H9 (cell line): ENCODE measurements around the gene SEMA7A. TPM values are rescaled to one million over a fixed set of nuclear protein-coding genes. Genes with fewer than 3 reads are reported as not detected.

Experiments
- DNase-seq: peaks from one replicate; pipeline ENCODE4 v3.0.0-alpha.2; 2017
- H2AFZ ChIP-seq: one replicate; pipeline ENCODE4 v1.6.1; 2013; ENCODE audit warnings: mild to moderate bottlenecking, low read length, control low read depth, moderate library complexity
- H2AK5ac ChIP-seq: 2 replicates; pipeline ENCODE4 v1.6.1; 2013; ENCODE audit warnings: low read length, control low read depth, mixed read lengths; ENCODE audit not compliant: insufficient read length
- H2BK120ac ChIP-seq: one replicate; pipeline ENCODE4 v1.6.1; 2013; ENCODE audit warnings: low read depth, mild to moderate bottlenecking, low read length, control low read depth, inconsistent platforms; ENCODE audit not compliant: poor library complexity, severe bottlenecking
- H2BK12ac ChIP-seq: 2 replicates; pipeline ENCODE4 v1.6.1; 2013; ENCODE audit warnings: low read length, control low read depth, mixed read lengths, low read depth; ENCODE audit not compliant: insufficient read length
- H2BK15ac ChIP-seq: 2 replicates; pipeline ENCODE4 v1.6.1; 2013; ENCODE audit warnings: low read depth, low read length, control low read depth
- H2BK20ac ChIP-seq: one replicate; pipeline ENCODE4 v1.6.1; 2013; ENCODE audit warnings: low read depth, mild to moderate bottlenecking, low read length, control low read depth, inconsistent platforms; ENCODE audit not compliant: poor library complexity, severe bottlenecking
- H2BK5ac ChIP-seq: 2 replicates; pipeline ENCODE4 v1.6.1; 2013; ENCODE audit warnings: low read length, control low read depth, mixed read lengths; ENCODE audit not compliant: insufficient read length
- H3K14ac ChIP-seq: 2 replicates; pipeline ENCODE4 v1.6.1; 2013; ENCODE audit warnings: low read length, control low read depth; ENCODE audit not compliant: insufficient read depth
- H3K18ac ChIP-seq: 2 replicates; pipeline ENCODE4 v1.6.1; 2013; ENCODE audit warnings: low read depth, mild to moderate bottlenecking, mixed read lengths, low read length, control low read depth; ENCODE audit not compliant: insufficient read length
- H3K23ac ChIP-seq: 2 replicates; pipeline ENCODE4 v1.6.1; 2013; ENCODE audit warnings: low read length, control low read depth, mixed read lengths, low read depth; ENCODE audit not compliant: insufficient read length
- H3K23me2 ChIP-seq: 2 replicates; pipeline ENCODE4 v1.6.1; 2013; ENCODE audit warnings: low read depth, mild to moderate bottlenecking, mixed read lengths, low read length, control low read depth; ENCODE audit not compliant: insufficient read length, poor library complexity, severe bottlenecking
- H3K27ac ChIP-seq: 2 replicates; pipeline ENCODE4 v1.5.1; 2013; ENCODE audit warnings: low read length, control low read depth, mixed read lengths, low read depth; ENCODE audit not compliant: insufficient read length
- H3K27me3 ChIP-seq: 2 replicates; pipeline ENCODE4 v1.6.1; 2013; ENCODE audit warnings: low read length, control low read depth, inconsistent platforms; ENCODE audit not compliant: insufficient read depth
- H3K4ac ChIP-seq: 2 replicates; pipeline ENCODE4 v1.6.1; 2013; ENCODE audit warnings: low read depth, mild to moderate bottlenecking, control low read depth, inconsistent platforms, low read length, moderate library complexity
- H3K4me1 ChIP-seq: 2 replicates; pipeline ENCODE4 v1.6.1; 2013; ENCODE audit warnings: low read length, control low read depth, inconsistent platforms; ENCODE audit not compliant: insufficient read depth
- H3K4me2 ChIP-seq: 2 replicates; pipeline ENCODE4 v1.6.1; 2013; ENCODE audit warnings: low read length, control low read depth, mixed read lengths; ENCODE audit not compliant: insufficient read length, insufficient read depth
- H3K56ac ChIP-seq: 2 replicates; pipeline ENCODE4 v1.6.1; 2013; ENCODE audit warnings: low read depth, mild to moderate bottlenecking, mixed read lengths, low read length, control low read depth; ENCODE audit not compliant: insufficient read length
- H3K79me1 ChIP-seq: 2 replicates; pipeline ENCODE4 v1.6.1; 2013; ENCODE audit warnings: low read depth, mild to moderate bottlenecking, moderate library complexity, low read length, control low read depth, inconsistent platforms; ENCODE audit not compliant: insufficient read depth, poor library complexity, severe bottlenecking
- H3K79me2 ChIP-seq: 2 replicates; pipeline ENCODE4 v1.6.1; 2013; ENCODE audit warnings: low read length, control low read depth, inconsistent platforms; ENCODE audit not compliant: insufficient read depth
- H3K9ac ChIP-seq: 2 replicates; pipeline ENCODE4 v1.6.1; 2013; ENCODE audit warnings: low read length, control low read depth, mixed read lengths; ENCODE audit not compliant: insufficient read length; ENCODE audit errors: extremely low read depth
- H3K9me3 ChIP-seq: one replicate; pipeline ENCODE4 v1.6.1; 2013; ENCODE audit warnings: low read depth, low read length, inconsistent platforms; ENCODE audit not compliant: control insufficient read depth
- H3T11ph ChIP-seq: one replicate; pipeline ENCODE4 v1.6.1; 2013; ENCODE audit warnings: mild to moderate bottlenecking, low read length, control low read depth, inconsistent platforms
- H4K20me1 ChIP-seq: one replicate; pipeline ENCODE4 v1.6.1; 2013; ENCODE audit not compliant: control insufficient read depth, insufficient read length, insufficient read depth
- H4K5ac ChIP-seq: 2 replicates; pipeline ENCODE4 v1.6.1; 2013; ENCODE audit warnings: low read depth, mild to moderate bottlenecking, mixed read lengths, low read length, control low read depth; ENCODE audit not compliant: insufficient read length
- H4K8ac ChIP-seq: replicated peaks from 2 replicates; pipeline ENCODE4 v1.6.1; 2013; ENCODE audit warnings: low read length, control low read depth, mixed read lengths, low read depth; ENCODE audit not compliant: insufficient read length
- H4K91ac ChIP-seq: 2 replicates; pipeline ENCODE4 v1.6.1; 2013; ENCODE audit warnings: low read depth, mild to moderate bottlenecking, moderate library complexity, mixed read lengths, low read length, control low read depth; ENCODE audit not compliant: insufficient read length
- H3K27ac Mint-ChIP-seq, 3 experiments: 2 replicates in 2 of 3; 3 replicates in 1 of 3; pipeline ENCODE4 v1.8.0; 2020 to 2021; ENCODE audit warnings: mixed read lengths in 3 of 3, mild to moderate bottlenecking in 1 of 3, moderate library complexity in 1 of 3
- H3K27me3 Mint-ChIP-seq: 2 replicates; pipeline ENCODE4 v1.8.0; 2021; ENCODE audit warnings: low read depth, mild to moderate bottlenecking, moderate library complexity, mixed read lengths
- H3K36me3 Mint-ChIP-seq, 3 experiments: 2 replicates in 2 of 3; 3 replicates in 1 of 3; pipeline ENCODE4 v1.8.0; 2020 to 2021; ENCODE audit warnings: low read depth in 3 of 3, mixed read lengths in 3 of 3; ENCODE audit not compliant: insufficient read depth in 1 of 3
- H3K4me1 Mint-ChIP-seq, 2 experiments: 2 replicates each; pipeline ENCODE4 v1.8.0; 2020; ENCODE audit warnings: mixed read lengths in 2 of 2
- H3K4me3 Mint-ChIP-seq, 2 experiments: 2 replicates in 1 of 2; 3 replicates in 1 of 2; pipeline ENCODE4 v1.8.0; 2020 to 2021; ENCODE audit warnings: mild to moderate bottlenecking in 2 of 2, mixed read lengths in 2 of 2, moderate library complexity in 1 of 2
- H3K9me3 Mint-ChIP-seq, 2 experiments: 2 replicates in 1 of 2; 3 replicates in 1 of 2; pipeline ENCODE4 v1.8.0; 2020; ENCODE audit warnings: mild to moderate bottlenecking in 2 of 2, mixed read lengths in 2 of 2, moderate library complexity in 1 of 2
- CTCF ChIP-seq: fragments of 200-600 bp; sonication (generic); conservative IDR thresholded peaks from 3 replicates; pipeline ENCODE4 v1.8.0; 2021; ENCODE audit warnings: antibody characterized with exemption, mild to moderate bottlenecking
- WGBS: extraction: QIAGEN DNeasy Blood & Tissue Kit; methylation state at CpG from one replicate; pipeline ENCODE4 v1.1.7; 2013; ENCODE audit warnings: missing lambda C conversion rate, low lambda C conversion rate, mixed read lengths; ENCODE audit not compliant: insufficient read length; ENCODE audit errors: extremely low coverage; 5-methylcytosine and 5-hydroxymethylcytosine counted together
- total RNA-seq: library from RNA; stranded (reverse); gene quantifications from 2 replicates; pipeline ENCODE4 v1.2.1, GENCODE V29; 2021

Gene SEMA7A
- total RNA-seq, 1 experiment from 2014 or later: 5.7 TPM

- Histone ChIP-seq H2BK12ac (no peak overlapping the region), H3K14ac (no peak overlapping the region), H2BK15ac (no peak overlapping the region), H3K56ac (no peak overlapping the region), H4K8ac (no peak overlapping the region), H3K9me3 (no peaks in the 10 kb centered on the region), H4K91ac (no peak overlapping the region), H2BK120ac (no peak overlapping the region), H3K79me1 (no peaks in the 10 kb centered on the region), H3K79me2 (no peaks in the 10 kb centered on the region), H3T11ph (no peak overlapping the region), H3K4me1 (peaks cover 2% of the 10 kb centered on the region; the same call in 1 of the 2 replicates), H4K20me1 (no peaks in the 10 kb centered on the region), H3K23me2 (peaks cover 18% of the 10 kb centered on the region), H4K5ac (no peak overlapping the region), H3K18ac (no peak overlapping the region), H2BK5ac (no peak overlapping the region), H3K9ac (no peak overlapping the region), H3K27ac (no peak overlapping the region), H3K27me3 (no peaks in the 10 kb centered on the region; the same call in 1 of the 2 replicates), H3K4ac (no peak overlapping the region), H2AK5ac (no peak overlapping the region), H3K23ac (no peak overlapping the region), H2AFZ (no peak overlapping the region), H2BK20ac (no peak overlapping the region), H3K4me2 (no peak overlapping the region)
- Mint-ChIP-seq H3K9me3 (no peaks in the 10 kb centered on the region), H3K4me1 (peaks cover 18 to 19% of the 10 kb centered on the region in 2 experiments), H3K36me3 (0 out of 7 replicates have a peak, but pooled peaks cover 0 to 2% (median 0%) of the 10 kb centered on the region in 3 experiments), H3K4me3 (no peak overlapping the region), H3K27ac (no peak overlapping the region), H3K27me3 (peaks cover 57% of the 10 kb centered on the region)
- WGBS: no CpG with 5 or more reads among the region's 3 CpGs
- TF ChIP-seq CTCF: no peak
- no peak for DNase-seq
Measured at GRCh38 chr15:74368121-74368520, 65.6 kb downstream of the SEMA7A start.
